Erythroblast (primary cell): ENCODE measurements around the gene AKR1A1.

Experiments
- GATA1 ChIP-seq: IDR thresholded peaks from 2 replicates; pipeline ENCODE4 v1.6.1; 2011; ENCODE audit warnings: low read depth, mild to moderate bottlenecking, control low read depth, low read length, moderate library complexity
- POLR2A ChIP-seq: IDR thresholded peaks from 2 replicates; pipeline ENCODE4 v1.6.1; 2011; ENCODE audit warnings: mild to moderate bottlenecking, low read length

DNA sequence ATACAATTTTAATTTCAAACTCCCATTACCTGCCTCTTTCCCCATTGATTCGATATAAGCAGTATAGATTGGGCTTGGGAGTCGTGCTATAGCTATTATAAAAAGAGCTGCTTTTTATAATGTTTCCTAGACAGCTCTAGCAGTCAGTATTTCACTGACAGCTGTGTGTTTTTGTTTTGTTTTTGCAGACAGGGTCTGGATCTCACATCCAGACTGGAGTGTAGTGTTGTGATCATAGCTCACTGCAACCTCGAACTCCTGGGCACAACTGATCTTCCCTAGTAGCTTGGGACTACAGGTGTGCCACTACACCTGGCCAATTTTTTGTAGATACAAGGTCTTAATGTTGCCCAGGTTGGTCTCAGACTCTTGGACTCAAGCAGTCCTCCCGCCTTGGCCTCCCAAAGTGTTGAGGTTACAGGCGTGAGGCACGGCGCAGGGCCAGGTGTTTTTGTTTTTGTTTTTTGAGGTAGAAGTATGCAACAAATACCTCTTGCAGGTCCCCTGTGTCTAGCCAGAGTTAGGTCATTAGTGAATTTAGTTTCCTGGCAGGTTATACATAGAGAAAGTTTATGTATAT, 35.0 kb downstream of the AKR1A1 start:
- TF ChIP-seq POLR2A: no peak
- no peak for TF ChIP-seq GATA1
